Skeletal muscle cell (primary cell): ENCODE data around the gene FIGNL1.

Experiments
- DNase-seq: peaks from one replicate; pipeline ENCODE4 v3.0.0-alpha.2; 2010; ENCODE audit warnings: low read depth
- H3K4me3 ChIP-seq: 2 replicates; pipeline ENCODE4 v1.5.1; 2011; ENCODE audit warnings: low read depth, mild to moderate bottlenecking, control low read depth, low read length, moderate library complexity

FIGNL1 gene

DNA sequence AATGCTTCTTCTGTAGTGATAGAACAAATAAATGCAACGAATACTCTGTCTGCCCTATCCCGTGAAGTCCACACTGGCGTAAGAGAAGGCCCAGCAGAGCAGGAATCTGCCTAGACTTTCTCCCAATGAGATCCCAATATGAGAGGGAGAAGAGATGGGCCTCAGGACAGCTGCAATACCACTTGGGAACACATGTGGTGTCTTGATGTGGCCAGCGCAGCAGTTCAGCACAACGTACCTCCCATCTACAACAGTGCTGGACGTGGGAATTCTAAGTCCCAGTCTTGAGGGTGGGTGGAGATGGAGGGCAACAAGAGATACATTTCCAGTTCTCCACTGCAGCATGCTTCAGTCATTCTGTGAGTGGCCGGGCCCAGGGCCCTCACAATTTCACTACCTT, 45.8 kb downstream of the FIGNL1 start:
- H3K4me3 ChIP-seq: no peak overlapping the region
- DNase-seq: no peak

DNA sequence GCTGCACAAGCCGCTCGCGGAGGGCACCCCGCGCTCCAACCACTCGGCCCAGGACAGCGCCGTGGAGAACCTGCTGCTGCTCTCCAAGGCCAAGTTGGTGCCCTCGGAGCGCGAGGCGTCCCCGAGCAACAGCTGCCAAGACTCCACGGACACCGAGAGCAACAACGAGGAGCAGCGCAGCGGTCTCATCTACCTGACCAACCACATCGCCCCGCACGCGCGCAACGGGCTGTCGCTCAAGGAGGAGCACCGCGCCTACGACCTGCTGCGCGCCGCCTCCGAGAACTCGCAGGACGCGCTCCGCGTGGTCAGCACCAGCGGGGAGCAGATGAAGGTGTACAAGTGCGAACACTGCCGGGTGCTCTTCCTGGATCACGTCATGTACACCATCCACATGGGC, 50.0 kb downstream of the FIGNL1 start:
- no peak for DNase-seq
- no peak overlapping the region for H3K4me3 ChIP-seq

DNA sequence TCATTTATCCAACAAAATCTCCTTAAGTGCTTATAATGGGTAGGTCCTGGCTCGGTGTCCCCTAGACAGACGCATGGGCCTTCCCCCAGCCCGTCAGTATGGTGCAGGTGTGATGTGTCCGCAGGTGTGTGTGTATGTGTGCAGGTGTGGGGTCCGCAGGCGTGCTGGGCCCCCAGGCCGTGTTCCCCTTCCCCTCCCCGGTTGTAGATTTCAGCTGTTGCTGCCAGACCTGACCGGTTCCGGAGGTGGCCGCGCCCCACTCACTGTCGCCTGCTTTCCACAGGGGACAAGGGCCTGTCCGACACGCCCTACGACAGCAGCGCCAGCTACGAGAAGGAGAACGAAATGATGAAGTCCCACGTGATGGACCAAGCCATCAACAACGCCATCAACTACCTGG, 50.5 kb downstream of the FIGNL1 start:
- DNase-seq: no peak
- no peak overlapping the region for H3K4me3 ChIP-seq

DNA sequence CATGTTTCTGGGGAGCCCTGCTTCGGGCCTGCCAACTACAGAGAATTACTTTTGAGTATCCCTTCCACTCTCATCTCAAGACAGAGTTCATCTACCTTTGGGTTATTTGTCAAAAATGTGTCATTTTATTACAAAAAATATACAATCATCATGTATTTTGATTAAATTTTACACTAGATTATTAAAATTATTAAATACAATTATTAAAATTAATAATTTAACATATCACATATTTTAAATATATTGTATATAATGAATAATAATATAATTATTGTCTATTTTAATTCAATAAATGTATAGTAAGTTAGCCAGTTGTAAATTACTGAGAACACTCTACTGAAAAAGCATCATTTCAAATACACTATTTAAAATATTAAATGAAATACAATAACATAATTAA, 50.9 kb downstream of the FIGNL1 start:
- DNase-seq: no peak
- H3K4me3 ChIP-seq: no peak overlapping the region

DNA sequence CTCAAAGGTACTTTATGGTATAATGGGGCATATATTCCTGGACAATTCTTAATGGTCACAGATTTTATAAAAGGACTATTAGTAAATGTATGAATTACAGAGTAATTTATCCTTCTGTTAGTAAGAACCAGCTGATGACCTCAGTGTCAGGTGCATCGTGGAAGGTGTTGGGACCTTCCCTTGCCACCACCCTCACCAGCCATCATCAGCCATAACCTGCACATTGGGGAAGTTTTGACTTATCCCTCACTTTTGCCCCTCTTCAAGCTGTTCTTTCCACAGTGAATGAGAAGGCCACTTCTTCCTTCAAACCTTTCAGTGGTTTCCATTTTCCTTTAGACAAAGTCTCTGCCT, 52.2 kb downstream of the FIGNL1 start:
- DNase-seq: no peak
- no peak overlapping the region for H3K4me3 ChIP-seq

DNA sequence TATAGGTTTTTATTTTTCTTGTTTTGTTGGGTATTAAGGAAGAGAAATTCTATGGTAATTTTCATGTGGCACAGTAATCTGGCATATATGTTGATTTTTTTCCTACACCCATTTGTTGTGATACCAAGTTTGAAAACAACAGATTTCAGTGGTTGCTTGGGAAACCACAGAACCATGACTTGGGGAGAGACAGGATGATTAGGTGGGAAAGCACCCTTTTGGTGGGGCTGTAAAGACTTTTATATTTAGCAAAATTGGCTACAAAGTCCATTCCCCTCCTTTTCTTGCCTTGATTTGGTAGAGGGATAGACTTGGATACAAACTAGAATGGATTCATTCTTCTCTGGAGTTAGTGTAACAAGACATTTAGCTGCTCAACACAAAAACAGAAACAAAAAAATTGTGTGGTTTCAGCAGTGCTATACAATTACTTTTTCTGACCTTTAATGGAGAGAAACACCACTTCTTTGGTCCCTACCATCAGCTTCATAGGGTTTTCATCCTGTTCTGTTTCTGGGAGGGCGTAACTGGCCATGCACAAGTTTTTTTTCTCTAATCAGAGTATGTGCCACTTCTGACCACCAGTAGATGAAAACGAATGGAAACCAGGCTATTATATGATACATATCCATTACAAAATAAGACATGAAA, 52.7 kb downstream of the FIGNL1 start:
- no peak for DNase-seq
- H3K4me3 ChIP-seq: no peak overlapping the region

DNA sequence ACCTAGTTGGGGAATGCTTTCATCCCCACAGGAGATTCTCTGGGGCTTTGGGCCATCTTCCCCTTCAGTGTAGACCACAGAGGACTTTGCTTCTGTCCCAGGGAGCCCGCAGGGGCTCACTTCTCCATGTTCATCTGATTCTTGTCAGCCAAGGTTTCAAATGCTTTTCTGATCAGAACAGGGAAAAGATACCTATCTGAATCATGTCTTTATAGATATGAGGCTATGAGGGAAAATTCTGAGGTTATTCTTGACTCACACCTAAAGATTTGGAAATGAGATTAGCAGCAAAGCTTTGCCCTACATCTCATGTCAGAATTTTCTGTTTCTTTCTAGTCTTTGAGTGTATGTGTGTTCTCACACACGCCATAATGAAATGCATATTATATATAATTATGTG, 53.3 kb downstream of the FIGNL1 start:
- no peak for DNase-seq
- H3K4me3 ChIP-seq: no peak overlapping the region

DNA sequence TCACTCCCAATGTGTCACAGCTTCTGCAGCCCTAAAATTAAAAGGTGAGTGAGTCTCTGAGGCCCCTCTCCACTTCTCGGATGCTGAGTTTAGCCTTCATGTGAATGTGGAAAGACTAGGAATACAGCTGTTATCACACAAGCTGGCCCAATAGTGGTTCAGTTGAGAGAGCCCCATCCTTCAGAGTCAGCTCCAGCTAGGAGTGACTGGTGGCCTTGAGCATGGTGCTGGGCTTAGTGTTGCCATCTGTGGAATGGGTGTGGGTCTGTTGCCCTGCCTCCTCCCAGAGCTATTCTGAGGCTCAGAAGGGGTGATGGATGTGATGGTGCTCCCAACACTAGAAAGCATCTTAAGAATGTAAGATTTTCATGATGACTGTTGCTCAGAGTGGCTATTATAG, 55.8 kb downstream of the FIGNL1 start:
- DNase-seq: no peak

More for the DNA sequence above, 55.8 kb downstream of the FIGNL1 start:
- H3K4me3 ChIP-seq: no peak overlapping the region
